Stimulated activated CD4-positive, alpha-beta T cell treated with anti-CD3 and anti-CD28 coated beads, TNF-alpha, amount 100 ng/mL, for 1 hour (primary cell): Measurements from ENCODE around the gene TLK1.

Experiments
- DNase-seq, 3 donors: peaks; one replicate each; pipeline ENCODE4 v3.0.0-alpha.2; 2020; ENCODE audit warnings: low read depth in 3 of 3, low spot score in 1 of 3

Gene TLK1

GRCh38 chr2:171160119-171160955, at the start of gene TLK1:
TLK1 (minus strand) TSS chr2:171160893; CDS start chr2:171160428, 465 bp downstream.
- peak; percentile 43 to 58 (median 53) for DNase-seq

DNA sequence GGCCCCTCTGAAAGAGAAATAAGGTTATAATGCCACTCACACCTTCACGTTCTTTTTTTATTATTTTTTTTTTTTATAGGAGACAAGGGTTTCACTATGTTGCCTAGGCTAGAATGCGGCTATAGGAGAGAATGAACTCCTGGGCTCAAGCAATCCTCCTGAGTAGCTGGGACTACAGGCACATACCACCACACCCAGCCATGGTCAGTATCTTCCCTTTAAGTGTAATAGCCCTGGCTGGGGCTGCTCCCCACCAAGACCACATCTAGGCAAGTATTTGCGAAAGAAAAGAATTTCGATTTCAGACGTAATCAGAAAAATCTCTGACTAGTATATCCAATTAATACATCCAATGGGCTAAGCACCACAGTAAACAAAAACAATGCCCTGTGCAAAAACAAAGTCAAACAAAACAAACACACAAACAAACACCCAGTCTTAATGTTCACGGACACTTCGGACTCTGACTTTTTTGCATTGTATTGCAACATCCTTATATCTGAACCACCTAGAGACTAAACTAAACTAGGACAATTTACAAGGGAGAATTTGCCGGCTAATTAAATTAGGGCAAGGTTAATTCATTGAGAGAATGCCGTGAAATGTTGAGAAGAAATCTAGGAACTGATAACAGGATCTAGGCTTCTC, 49.6 kb upstream of the TLK1 start:
- DNase-seq: no peak

- no peak for DNase-seq
Measured at GRCh38 chr2:171208657-171209056, 48.0 kb upstream of the TLK1 start.

DNA sequence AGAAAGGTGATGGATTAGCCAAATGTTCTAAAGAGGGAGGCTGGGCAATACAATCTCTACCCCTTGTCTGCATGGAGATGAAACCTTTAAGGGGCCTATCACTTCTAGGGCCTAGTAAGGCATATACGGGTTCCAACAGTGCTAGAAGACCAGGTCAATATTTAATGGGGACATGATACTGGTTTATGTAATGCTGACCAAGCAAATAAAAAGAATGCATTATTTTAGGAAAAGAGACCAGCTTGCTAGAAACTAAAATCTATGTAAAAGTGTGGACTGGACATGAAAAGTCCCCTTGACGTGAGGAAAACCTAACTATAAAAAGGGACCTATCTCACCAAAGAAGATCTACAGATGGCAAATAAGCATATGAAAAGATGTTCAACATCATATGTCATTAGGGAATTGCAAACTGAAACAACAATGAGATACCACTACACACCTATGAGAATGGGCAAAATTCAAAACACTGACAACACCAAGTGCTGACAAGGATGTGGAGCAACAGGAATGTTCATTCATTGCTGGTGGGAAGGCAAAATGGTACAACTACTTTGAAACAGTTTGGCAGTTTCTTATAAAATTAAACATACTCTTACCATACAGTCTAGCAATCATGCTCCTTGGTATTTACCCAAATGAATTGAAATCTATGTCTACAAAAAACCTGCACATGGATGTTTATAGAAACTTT, 45.9 kb upstream of the TLK1 start:
- DNase-seq: no peak

DNA sequence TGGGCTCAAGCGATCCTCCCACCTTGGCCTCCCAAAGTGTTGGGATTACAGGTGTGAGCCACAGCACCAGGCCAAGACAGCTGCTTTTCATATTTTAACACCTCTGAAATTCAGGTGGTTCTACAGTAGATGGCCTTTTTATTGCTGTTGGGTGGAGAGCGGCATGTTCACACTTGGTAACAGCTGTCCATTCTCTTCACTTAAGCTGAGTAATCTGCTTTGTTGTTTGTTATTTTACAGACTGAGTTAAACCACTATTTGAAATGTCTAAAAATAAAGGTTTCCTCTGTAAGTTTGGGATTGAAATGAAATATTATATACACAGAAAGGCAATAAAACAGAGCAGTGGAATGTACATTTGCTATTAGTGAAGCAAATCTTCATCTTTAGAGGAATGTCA, 44.9 kb upstream of the TLK1 start:
- no peak for DNase-seq

DNA sequence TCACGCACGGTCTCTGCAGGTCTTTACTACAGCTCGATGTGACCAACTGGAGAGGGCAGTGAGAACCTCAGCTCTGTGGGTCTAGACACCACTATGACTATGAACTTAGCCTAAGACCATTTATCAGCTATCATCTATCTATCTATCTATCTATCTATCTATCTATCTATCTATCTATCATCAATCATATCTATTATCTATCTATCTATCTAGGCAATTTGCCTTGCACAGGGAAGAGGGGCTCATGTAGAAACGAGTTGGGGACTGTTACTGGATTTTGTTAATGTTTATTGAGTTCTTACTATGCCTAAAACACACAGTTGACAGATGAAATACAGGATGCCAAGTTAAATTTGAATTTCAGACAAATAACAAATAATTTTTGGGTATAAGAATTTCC, 41.1 kb upstream of the TLK1 start:
- DNase-seq: no peak

GRCh38 chr2:171201271-171201670, 40.6 kb upstream of the TLK1 start:
- DNase-seq: no peak

DNA sequence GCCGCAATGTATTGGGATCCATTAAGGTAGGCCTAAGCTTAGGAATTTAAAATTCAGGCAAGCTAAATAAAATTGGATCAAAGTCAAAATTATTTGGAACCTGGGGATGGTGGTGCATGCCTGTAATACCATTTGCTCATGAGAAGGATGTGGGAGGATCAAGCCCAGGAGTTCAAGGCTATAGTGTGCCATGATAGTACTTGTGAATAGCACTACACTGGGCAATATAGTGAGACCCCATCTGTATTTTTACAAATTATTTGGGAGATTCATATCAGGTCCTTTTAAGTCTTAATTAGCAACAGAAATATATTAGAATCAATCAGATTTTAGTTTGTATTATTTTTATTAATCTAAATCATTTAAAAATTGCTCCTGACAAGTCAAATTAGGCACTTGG, 39.8 kb upstream of the TLK1 start:
- no peak for DNase-seq

GRCh38 chr2:171191021-171191420, 30.3 kb upstream of the TLK1 start:
- no peak for DNase-seq

DNA sequence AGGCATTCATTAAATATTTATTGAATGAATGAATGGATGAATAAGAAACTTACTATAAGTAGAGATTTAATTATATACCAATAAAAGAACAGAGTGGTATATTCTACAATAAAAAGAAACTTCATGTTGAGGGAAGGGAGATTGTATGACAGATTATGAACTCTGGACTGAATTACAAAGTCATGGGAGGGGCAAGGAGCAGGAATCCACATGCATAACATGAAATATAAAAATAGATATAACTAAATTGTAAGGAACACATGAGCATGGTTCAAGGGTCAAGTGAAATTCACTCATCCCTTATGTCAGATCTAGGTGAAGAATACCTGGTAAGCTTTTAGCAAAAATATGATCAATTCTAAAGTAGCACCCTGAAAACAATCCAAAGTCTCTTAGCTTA, 27.1 kb upstream of the TLK1 start:
- DNase-seq: no peak

DNA sequence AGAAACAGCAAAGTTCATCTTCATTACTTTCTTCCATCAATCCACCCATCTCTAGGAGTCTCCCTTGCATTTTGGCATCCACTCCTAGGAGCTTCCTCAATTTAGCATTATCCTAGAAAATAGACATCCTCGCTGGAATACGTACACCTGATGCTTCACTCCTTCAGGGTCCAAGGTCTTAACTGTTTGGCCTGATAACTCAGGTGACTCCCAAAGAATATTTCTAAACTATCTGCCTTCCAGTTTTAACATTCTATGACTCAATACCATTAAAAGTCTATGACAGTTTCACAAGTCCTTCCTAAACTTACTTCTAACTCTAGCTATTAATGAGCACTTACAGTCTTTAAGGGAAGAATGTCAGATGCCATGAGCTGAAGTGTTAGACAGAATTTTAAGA, 26.5 kb upstream of the TLK1 start:
- DNase-seq: no peak

DNA sequence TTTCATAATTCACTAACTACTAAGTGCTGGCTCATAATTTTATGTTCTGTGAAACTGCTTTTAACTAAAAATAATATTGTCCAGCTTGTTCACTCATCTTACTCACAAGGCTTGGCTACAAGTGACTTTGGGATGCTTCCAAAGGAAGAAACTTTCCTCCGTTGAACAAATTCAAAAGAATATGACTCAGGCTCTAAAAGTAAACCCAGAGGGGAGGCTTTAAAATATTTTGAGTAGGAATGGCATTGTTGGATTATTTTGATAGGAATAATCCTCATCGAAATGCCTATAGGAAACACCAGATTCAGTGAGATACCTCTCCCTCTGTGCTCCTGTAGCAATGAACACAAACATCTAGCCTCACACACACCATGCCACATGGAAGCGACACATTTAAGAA, 25.2 kb upstream of the TLK1 start:
- no peak for DNase-seq

GRCh38 chr2:171185165-171185818, 24.6 kb upstream of the TLK1 start:
- DNase-seq: no peak

DNA sequence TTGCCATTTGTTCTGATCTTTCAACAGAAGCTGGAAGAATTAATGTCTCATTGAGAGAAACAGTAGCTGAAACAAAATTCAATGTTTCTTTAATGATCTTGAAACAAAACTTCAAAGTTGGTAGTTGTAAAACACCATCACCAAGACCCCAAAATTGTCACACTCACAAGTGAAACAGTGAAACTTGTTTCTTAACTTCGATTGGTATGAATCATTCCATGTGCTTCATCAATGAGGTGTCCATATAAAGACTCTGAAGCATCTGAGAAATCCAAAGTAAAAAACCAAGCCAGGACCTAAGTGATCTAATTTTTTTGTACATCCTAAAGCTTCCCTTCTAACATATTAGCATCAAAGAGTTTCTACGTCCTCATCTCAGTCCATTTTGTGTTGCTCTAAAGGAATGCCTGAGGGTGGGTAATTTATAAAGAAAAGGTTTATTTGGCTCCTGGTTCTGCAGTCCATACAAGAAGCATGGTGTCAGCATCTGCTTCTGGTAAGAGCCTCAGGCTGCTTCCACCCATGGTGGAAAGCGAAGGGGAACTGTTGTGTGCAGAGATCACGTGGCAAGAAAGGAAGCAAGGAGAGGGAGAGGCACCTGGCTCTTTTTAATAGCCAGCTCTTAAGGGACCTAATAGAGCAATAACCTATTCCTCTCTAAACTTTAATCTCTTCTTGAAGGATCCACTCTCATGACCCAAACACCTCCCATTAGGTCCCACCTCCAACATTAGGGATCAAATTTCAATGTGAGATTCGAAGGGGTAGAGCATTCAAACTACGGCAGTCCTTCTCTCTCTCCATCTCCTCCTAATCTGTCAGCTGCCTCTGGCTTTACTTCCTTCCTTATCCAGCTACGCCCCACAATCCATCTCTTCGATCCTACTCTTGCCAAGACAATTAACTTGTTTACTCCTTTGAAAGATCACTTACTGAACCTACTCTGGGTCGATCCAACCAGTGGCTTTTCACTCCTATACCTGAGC, 20.7 kb upstream of the TLK1 start:
- DNase-seq: no peak

DNA sequence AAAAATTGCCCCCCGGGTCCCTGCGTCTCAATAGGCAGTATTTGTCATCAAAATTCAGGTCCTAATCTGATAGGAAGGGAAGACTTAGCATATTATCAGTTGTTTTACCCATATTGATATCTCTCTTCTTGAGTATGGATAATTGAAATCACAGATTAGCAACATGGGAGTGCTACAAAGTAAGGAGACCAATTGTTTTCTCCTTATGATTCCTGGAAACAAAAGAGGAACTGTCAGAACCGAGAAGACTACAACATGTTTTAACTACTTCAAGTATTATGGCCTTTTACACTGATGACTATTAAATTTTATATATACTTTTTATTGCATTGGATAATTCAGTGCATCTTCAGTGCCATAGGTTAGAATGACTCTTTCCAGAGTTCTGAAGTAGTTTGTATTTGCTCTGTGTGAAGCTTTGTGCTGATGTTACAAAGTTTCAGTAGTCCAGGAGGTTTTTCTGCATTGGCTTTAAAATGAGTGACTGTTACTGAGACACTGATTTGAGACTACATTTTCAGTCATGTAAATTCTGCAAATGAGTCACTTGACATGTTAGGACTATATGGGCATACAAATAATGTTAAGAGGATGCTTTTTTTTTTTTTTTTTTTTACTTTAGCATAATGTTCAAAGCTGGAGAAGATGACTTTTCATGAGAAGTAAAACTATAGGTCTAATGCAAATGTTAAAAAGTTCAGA, 19.7 kb upstream of the TLK1 start:
- no peak for DNase-seq

GRCh38 chr2:171178993-171179392, 18.3 kb upstream of the TLK1 start:
- DNase-seq: no peak

GRCh38 chr2:171176516-171176915, 15.8 kb upstream of the TLK1 start:
- no peak for DNase-seq

- DNase-seq: no peak
Measured at GRCh38 chr2:171174075-171174474, 13.4 kb upstream of the TLK1 start.

GRCh38 chr2:171173087-171173486, 12.4 kb upstream of the TLK1 start:
- DNase-seq: no peak

DNA sequence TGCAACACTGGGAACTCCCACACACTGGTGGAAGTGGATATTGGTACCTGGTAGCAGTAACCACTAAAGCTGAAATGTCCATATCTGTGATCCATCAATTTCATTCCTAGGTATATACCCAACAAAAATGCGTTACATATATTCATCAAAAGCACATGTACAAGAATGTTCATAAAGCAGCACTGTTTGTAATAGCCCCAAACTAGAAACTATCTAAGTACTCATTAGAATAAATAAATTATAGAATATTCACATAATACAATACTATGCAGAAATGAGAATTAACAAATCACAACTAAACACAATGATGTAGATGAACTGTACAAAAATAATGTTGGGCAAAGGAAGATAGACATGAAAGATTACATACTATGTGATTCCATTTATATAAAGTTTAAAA, 11.1 kb upstream of the TLK1 start:
- DNase-seq: no peak
